ENCODE measurements around the gene SYT7. TPM values are rescaled to one million over a fixed set of nuclear protein-coding genes. Genes with fewer than 3 reads are reported as not detected.

SYT7 gene
- total RNA-seq, 1 donor from 2014 or later = 28.2 TPM

DNA sequence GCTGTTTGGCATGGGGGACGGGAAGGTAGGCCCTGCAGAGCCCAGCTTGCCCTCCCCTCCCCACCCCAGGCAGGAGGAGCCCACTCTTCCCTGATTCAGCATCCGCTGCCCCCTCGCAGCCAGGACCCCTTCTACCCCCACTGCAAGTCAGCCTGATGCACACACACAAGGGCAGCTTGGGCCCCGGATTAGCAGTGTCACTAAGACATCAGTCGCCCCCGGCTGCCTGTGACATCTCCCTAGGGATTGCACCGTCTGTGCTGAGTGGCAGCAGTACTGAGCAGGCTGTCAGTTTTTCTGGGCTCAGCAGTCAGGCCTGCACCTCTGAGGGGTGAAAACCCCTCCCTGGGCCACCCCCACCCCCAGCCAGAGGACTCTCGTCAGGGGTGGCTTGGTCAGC is 30.4 kb upstream of the SYT7 start:
- no peak for ATAC-seq
- DNase-seq (ENCODE audit: missing footprints) = no peak
- intact Hi-C loops (cut with DNase I) = no loop called here

- DNase-seq (ENCODE audit: missing footprints) (no peak), ATAC-seq (peak; percentile 82)
- intact Hi-C loops (cut with DNase I) = no loop called here
Observed at GRCh38 chr11:61610905-61611304, 30.0 kb upstream of the SYT7 start.

GRCh38 chr11:61609980-61610366 is 29.1 kb upstream of the SYT7 start:
- intact Hi-C loops (cut with DNase I) = no loop called here
- ATAC-seq = peak; percentile 47

GRCh38 chr11:61609000-61609979 is 28.4 kb upstream of the SYT7 start:
- ATAC-seq (no peak), DNase-seq (ENCODE audit: missing footprints) (no peak)
- intact Hi-C loops (cut with DNase I) = no loop called here

More at GRCh38 chr11:61609980-61610366, 29.1 kb upstream of the SYT7 start:
- DNase-seq (ENCODE audit: missing footprints) = no peak

DNA sequence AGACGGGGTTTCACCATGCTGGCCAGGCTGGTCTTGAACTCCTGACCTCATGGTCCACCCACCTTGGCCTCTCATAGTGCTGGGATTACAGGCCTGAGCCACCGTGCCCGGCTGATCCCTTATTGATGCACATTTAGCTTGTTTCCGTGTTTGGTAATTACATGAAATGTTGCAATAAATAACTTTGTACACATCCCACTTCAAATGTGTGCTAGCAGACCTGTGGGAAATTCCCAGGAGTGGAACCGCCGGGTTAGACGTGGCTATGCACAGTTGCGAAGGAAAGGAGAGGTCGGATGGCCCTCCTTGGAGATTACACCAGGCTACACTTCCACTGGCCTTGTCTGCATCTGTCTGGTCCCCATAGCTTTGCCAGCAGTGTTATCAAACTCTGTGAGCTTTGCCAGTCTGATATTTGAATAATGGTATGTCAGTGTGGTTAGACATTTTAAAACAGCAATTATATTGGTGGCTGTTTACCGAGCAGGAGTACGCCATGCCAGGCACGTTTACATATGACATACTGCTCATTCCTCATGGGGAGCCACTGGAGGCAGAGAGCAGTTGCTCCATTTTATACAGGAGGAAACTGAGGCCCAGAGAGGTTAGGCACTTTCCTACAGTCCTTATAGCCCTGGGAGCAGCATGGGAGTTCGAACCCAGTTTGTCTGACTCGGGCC is 27.2 kb upstream of the SYT7 start:
- DNase-seq (ENCODE audit: missing footprints) (no peak), ATAC-seq (no peak)
- intact Hi-C loops (cut with DNase I) = no loop called here

DNA sequence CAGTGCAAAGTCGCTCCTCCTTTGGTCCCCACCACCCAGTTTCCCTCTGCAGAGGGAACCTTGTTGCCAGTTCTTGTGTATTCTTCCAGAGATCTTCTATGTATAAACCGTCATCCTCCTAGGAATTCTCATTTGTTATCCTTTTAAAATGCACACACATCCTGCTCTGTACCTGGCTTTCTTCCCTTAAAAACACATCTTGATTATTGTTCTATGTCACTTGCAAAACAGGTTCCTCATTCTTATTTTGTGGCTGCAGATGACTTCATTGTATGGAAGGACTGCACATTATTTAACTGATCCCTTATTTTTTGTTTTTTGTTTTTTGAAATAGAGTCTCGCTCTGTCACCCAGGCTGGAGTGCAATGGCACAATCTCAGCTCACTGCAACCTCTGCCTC is 26.6 kb upstream of the SYT7 start:
- DNase-seq (ENCODE audit: missing footprints) (no peak), ATAC-seq (no peak)
- intact Hi-C loops (cut with DNase I) = no loop called here

DNA sequence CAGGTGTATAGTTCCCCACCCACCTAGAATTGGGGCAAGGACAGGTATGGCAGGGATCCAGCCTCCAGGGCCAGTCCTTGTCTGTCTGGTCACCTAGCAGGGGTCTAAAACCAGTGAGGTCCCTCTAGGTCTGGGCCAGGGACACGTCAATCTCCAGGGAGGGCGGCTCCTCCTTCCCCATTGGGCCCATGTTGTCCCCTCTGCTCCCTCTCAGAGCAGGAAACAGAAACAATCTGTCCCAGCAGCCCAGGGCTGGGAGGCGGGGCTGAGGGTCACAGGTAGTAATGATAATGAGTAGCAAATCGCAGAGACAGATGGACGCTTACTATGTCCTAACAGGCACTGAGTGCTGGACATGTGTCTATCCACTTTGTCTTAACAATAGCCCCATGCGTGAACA is 22.8 kb upstream of the SYT7 start:
- no peak for DNase-seq (ENCODE audit: missing footprints)
- intact Hi-C loops (cut with DNase I) = no loop called here
- no peak for ATAC-seq

GRCh38 chr11:61602775-61603569 is 22.1 kb upstream of the SYT7 start:
- DNase-seq (ENCODE audit: missing footprints) = peak; percentile 85
- ATAC-seq = peak; percentile 87
- intact Hi-C loops (cut with DNase I) = no loop called here

GRCh38 chr11:61601512-61601911 is 20.6 kb upstream of the SYT7 start:
- no peak for DNase-seq (ENCODE audit: missing footprints)
- intact Hi-C loops (cut with DNase I) = no loop called here
- no peak for ATAC-seq

DNA sequence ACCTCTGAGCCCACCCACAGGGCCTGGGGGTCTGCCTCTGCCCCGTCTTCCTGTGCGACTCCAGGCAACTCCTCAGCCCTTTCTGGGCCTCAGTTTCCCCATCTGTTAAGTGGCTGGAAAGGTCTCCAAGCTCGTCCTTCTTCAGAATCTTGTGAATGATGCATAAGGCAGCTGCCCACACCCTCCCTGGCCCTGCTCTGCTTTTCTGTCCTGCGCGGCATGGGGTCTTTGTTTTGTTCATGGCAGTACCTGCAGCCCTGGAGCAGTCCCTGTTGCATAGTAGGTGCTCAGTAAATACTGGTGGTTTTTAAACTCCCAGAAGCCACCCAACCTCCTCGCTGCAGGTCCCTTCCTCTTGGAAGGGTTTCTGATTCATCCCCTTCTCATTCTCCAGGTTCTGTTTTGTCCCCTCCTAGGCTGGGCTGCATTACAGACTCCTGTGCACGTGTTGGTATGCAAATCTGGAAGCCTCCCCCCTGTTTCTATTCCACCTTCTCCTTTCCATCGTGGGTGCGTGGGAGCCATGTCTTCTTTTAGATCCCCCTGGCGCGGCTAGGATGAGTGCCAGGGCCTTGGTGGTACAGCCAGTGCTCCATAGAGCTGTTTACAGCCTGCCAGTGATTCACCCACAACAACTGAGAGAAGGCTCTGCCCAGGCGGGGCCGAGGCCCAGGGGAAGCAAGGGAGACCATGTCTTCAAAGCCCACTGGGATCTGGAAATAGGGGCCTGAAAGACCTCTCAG is 19.3 kb upstream of the SYT7 start:
- no peak for DNase-seq (ENCODE audit: missing footprints)
- ATAC-seq = no peak
- intact Hi-C loops (cut with DNase I) = no loop called here

DNA sequence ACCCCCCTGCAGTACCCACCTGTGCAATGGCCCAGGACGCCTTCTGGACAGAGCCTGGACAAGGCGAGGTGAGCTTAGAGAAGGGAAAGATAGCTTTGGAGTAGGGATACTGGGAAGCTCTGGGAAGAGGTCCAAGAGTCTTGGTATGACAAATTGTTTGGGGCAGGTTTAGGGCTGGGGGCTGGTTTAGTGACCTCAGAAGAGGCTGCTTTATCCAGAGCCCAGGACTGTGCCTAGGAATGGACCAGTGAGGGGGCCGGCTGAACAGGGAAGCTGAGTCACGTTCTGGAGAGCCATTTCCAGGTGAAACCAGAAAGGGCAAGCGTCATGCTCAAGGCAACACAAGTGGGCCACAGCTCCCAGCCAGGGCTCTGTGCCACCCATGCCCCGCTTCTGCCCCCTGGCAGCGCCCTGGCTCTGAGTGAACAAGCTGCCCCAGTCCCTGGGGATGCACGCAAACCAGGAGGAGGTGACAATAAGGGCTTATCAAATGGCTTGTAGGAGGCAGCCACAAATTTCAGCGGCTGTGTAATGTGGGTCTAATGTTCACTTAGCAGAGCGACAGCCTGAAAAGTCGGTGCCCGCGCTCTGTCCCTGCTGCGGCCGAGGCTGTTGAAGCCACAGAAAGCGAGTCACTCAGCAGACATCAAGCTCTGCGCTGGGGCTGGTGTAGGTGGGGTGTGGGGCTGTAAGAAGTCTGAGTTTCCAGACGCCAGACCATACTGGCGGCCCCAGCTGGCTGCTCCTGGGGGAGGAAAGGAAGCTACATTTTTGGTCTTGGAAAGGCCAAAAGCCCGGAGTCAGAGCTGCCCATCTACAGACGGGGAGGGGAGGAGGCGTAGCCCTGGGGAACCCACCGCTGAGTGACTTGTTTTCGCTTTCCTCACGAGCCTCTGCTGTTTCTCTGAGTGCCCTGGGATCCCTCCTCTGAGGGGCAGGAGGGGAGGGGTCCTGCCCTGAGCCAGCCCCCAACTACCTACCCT is 18.3 kb upstream of the SYT7 start:
- DNase-seq (ENCODE audit: missing footprints) (no peak), ATAC-seq (peak; percentile 36)
- intact Hi-C loops (cut with DNase I) = no loop called here

DNA sequence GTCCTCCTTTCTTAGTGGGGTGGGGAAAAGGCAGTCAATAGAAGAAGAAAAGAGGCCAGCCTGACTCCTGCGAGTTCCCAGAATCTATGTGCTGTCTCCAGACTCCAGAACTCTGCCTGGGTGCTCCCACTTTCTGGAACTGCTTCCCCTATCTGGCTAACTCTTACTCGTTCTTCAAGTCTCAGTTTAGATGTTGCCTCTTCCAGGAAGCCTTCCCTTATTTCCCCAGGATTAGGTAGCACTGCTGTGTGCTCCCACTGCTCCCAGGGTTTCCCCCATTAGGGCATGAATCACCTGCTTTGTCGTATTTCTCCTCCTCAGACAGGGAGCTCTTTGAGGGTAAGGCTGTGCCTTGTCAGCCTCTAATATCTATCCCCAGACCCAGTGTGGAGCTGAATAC is 17.5 kb upstream of the SYT7 start:
- intact Hi-C loops (cut with DNase I) = no loop called here
- DNase-seq (ENCODE audit: missing footprints) (no peak), ATAC-seq (no peak)

DNA sequence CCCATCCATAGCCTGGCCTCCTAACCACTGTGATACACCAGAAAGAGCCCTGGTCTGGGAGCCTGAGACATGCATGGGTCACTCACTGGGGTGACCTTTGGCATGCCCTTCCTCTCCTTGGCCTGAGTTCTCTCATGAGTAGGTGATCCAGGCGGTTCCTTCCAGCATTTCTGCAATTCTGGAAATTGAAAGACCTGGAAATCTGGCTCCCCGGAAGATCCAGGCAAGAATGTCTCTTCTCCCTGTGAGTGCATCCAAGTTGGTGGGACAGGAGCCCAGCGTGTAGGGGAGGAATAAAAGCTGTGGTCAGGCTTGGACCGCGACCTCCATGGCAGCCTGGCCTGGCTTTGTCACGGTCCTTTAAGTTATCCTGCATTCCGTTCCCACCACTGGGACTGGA is 16.1 kb upstream of the SYT7 start:
- intact Hi-C loops (cut with DNase I) = no loop called here
- DNase-seq (ENCODE audit: missing footprints) (no peak), ATAC-seq (no peak)

DNA sequence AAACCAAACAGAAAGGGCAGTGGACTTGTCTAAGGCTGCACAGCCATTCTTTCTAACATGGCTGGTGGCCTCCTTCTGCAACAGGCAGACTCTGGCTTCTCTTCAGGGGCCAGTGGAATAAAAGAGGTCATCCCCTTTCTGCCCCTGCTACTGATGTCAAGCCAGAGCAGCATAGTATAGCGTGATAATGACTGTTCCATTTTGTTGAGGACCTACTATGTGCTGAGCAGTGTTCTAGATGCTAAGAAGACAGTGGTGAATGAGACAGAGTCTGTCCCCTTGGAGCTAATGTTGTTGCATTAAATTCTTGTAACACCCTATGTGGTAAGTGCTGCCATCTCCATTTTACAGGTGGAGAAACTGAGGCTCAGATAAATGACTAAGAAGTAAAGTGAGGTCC is 15.7 kb upstream of the SYT7 start:
- DNase-seq (ENCODE audit: missing footprints) (no peak), ATAC-seq (no peak)
- intact Hi-C loops (cut with DNase I) = no loop called here

DNA sequence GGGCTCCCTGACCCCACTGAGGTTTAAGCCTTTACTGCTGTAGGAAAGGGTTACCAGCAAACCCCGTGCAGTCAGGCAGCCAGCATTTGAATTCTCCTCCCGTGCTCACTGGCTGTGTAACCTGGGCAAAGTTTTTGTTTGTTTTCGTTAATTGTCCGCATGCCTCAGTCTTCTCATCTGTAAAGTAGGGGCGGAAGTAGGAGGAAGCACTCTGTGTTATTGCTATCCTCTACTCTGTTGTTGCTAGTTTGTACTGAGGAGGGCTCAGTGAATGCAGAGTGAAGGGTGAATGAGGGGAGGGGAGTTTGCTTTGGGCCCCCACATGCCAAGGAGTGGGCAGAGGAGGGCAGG is 14.0 kb upstream of the SYT7 start:
- no peak for ATAC-seq
- intact Hi-C loops (cut with DNase I) = no loop called here
- no peak for DNase-seq (ENCODE audit: missing footprints)

- DNase-seq (ENCODE audit: missing footprints) (no peak), ATAC-seq (no peak)
- intact Hi-C loops (cut with DNase I) = no loop called here
Observed at GRCh38 chr11:61593151-61593550, 12.3 kb upstream of the SYT7 start.

DNA sequence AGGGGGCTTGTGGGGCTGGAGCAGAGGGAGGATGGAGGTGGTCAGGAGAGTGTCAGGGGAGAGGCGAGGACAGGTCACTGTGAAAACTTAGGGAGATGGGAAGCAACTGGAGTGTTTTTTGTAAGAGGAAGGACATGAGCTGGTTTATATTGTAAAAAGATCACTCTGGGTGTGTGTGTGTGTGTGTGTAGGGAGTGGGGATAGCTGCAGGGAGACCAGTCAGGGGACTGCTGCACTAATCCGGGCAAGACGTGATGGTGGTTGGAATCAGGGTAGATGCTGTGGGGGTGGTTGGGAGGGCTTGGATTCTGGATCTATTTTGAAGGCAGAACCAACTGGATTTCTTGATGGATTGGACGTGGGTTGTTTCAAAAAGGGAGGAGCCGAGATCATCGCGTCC is 11.3 kb upstream of the SYT7 start:
- DNase-seq (ENCODE audit: missing footprints) (no peak), ATAC-seq (no peak)
- intact Hi-C loops (cut with DNase I) = no loop called here

- intact Hi-C loops (cut with DNase I) = no loop called here
- no peak for DNase-seq (ENCODE audit: missing footprints)
- ATAC-seq = no peak
Observed at GRCh38 chr11:61589961-61590360, 9.1 kb upstream of the SYT7 start.
